ENCODE measurements around the gene MYCBPAP. TPM values are rescaled to one million over a fixed set of nuclear protein-coding genes. Genes with fewer than 3 reads are reported as not detected.

The MYCBPAP gene
- total and polyA plus RNA-seq, 12 donors, result 0.17 to 1.6 (median 0.59) TPM

DNA sequence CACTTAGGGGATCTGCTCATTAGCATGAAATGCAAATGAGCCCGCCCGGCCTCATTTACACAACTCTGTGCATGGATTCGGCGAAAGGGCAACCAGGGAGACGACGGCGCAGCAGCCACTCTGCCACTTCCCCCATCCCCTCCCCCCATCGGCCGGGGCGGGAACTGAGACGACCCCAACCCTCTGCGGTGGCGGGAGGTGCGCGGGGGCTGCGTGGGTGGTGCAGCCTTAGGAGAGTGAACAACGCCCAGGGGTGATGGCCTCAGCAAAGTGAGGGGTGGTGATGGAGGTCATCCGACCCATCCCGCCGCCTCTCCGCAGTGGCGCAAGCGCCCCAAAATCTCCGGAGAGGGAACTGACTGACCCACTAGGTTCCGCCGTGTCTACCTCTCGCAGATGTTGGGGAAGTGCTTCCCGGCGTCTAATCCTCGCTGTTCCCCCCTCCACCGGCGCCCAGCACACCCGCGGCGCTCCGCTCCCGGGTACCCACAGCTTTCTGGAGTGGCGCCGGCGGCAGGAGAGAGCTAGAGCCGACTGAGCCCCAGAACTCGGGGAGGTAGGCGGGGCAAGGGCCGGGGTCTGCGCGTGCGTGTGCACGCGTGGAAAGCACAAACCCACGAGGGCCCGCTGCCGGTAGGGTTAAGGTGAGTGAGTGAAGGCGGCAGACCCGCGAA is 50.8 kb downstream of the MYCBPAP start:
- H3K4me3 ChIP-seq, result peak overlapping the region in 8 of 10 donors; percentile 16 to 66 (median 58)
- H3K27me3 ChIP-seq, result peaks cover 17 to 77% (median 57%) of the 10 kb centered on the region in 7 donors
- 3 to 4% methylated on average over 55 of the region's 55 CpGs for WGBS, 2 donors
- no peak overlapping the region for H3K27ac ChIP-seq
- intact Hi-C loops (cut with DNase I), result loop anchor here in 1 of 10 donors (5.0 kb wide), 1 partner anchor 48 kb away; no protein-coding TSS in a partner anchor
- ATAC-seq, result no peak
- H3K36me3 ChIP-seq, result peaks cover 0 to 17% (median 0%) of the 10 kb centered on the region in 9 donors
- TF ChIP-seq, protein P1, sequence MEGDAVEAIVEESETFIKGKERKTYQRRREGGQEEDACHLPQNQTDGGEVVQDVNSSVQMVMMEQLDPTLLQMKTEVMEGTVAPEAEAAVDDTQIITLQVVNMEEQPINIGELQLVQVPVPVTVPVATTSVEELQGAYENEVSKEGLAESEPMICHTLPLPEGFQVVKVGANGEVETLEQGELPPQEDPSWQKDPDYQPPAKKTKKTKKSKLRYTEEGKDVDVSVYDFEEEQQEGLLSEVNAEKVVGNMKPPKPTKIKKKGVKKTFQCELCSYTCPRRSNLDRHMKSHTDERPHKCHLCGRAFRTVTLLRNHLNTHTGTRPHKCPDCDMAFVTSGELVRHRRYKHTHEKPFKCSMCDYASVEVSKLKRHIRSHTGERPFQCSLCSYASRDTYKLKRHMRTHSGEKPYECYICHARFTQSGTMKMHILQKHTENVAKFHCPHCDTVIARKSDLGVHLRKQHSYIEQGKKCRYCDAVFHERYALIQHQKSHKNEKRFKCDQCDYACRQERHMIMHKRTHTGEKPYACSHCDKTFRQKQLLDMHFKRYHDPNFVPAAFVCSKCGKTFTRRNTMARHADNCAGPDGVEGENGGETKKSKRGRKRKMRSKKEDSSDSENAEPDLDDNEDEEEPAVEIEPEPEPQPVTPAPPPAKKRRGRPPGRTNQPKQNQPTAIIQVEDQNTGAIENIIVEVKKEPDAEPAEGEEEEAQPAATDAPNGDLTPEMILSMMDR (IDR thresholded peaks at IDR 0.05), result no peak
- no peaks in the 10 kb centered on the region for H3K9me3 ChIP-seq
- DNase-seq, result no peak
- peaks cover 13 to 47% (median 34%) of the 10 kb centered on the region in 9 donors for H3K4me1 ChIP-seq

DNA sequence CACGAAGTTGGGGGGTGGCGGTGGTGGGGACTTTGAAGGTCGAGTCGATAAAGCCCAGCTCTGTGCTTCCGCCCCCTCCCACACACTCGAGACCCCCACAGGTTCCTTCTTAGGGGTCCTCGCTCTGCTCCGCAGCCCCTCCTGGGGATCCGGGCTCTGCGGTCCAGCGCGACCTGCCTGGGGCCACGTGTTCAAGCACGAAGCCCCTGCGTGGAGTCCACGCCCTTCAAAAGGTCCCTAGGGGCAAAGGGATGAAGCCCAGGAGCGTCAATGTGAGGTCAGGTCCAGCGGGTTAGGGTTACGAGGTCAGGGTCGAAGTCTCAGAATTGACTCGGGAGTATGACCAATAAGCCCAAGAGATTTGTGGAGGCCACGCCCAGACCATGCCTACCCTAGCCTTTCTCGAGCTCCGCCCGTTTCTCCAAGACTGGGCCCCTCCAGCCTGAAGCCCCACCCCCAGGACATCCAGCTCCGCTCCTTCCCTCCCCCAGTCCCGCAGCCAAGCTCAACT is 51.5 kb downstream of the MYCBPAP start:
- peaks cover 17 to 83% (median 59%) of the 10 kb centered on the region in 7 donors for H3K27me3 ChIP-seq
- H3K27ac ChIP-seq, result no peak overlapping the region
- intact Hi-C loops (cut with DNase I), result loop anchor here in 2 of 10 donors (5.0 kb wide), 2 partner anchors 43 to 48 kb away; no protein-coding TSS in a partner anchor
- no peaks in the 10 kb centered on the region for H3K9me3 ChIP-seq
- TF ChIP-seq, protein P1 (IDR thresholded peaks at IDR 0.05), result no peak
- peak overlapping the region; percentile 36 to 66 (median 56) for H3K4me3 ChIP-seq
- DNase-seq, result peak; percentile 43 to 53
- H3K36me3 ChIP-seq, result peaks cover 0 to 15% (median 0%) of the 10 kb centered on the region in 9 donors
- peak in 7 of 8 donors; percentile 24 to 47 (median 42) for ATAC-seq
- H3K4me1 ChIP-seq, result peaks cover 13 to 53% (median 38%) of the 10 kb centered on the region in 9 donors
- 2% methylated on average over 27 of the region's 27 CpGs for WGBS, 2 donors

DNA sequence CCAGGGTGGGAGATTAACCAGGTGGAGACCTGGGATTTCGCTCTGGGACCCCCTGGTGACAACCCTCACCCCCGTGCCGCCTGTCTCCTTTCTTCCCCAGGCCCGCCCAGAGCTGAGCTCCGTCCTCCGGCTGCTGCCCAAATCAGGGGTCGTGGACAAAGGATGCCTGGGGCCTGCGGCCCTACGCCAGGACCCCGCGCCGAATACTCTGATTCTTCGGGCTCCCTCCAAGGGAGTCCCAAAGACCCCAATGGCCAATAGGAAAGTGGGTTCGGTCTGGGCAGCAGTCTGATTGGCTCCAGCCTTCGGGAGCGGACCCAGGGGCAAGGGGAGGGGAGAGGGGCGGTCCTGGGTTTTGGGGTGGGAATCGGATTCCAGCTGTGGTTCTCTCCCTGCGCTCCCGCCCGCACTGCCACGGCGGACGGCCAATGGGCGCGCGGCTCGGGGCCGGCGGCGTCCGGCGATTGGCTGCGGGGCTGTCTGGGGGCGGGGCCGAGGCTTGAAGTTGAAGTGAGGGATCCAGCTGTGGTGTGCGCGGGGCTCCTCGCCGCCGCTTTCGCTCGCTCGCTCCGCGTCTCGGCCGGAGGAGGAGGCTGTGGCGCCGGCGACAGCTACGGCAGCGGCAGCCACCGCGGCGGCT is 52.1 kb downstream of the MYCBPAP start, which contains the start of gene CACNA1G:
Gene CACNA1G (plus strand): TSS at position 531 of the 640 bp plus-strand sequence. CDS start 745 bp downstream, outside the sequence.
- 1% methylated on average over 40 to 56 of the region's 56 CpGs for WGBS, 2 donors
- Histone ChIP-seq H3K9me3 (no peaks in the 10 kb centered on the region), H3K27me3 (peaks cover 17 to 89% (median 60%) of the 10 kb centered on the region in 7 donors), H3K4me3 (peak within 1 kb of the TSS; percentile 36 to 66 (median 56)), H3K27ac (no peak within 1 kb of the TSS), H3K36me3 (peaks cover 0 to 11% (median 0%) of the 10 kb centered on the region in 9 donors), H3K4me1 (peaks cover 13 to 59% (median 39%) of the 10 kb centered on the region in 9 donors)
- TF ChIP-seq, protein P1 (IDR thresholded peaks at IDR 0.05), result peak in 2 of 9 donors; percentile 19 to 20
- peak; percentile 87 to 95 (median 92) for ATAC-seq
- intact Hi-C loops (cut with DNase I), result loop anchor here in 1 of 10 donors (5.0 kb wide), 1 partner anchor 42 kb away; no protein-coding TSS in a partner anchor
- DNase-seq, result peak; percentile 89 to 92
